ENCODE measurements around the gene SEMA3G. TPM values are rescaled to one million over a fixed set of nuclear protein-coding genes. Genes with fewer than 3 reads are reported as not detected.

The SEMA3G gene
- polyA plus RNA-seq, 2 of the 4 experiments (the other 2 are of a cell fraction), result 0.08 to 0.13 TPM

DNA sequence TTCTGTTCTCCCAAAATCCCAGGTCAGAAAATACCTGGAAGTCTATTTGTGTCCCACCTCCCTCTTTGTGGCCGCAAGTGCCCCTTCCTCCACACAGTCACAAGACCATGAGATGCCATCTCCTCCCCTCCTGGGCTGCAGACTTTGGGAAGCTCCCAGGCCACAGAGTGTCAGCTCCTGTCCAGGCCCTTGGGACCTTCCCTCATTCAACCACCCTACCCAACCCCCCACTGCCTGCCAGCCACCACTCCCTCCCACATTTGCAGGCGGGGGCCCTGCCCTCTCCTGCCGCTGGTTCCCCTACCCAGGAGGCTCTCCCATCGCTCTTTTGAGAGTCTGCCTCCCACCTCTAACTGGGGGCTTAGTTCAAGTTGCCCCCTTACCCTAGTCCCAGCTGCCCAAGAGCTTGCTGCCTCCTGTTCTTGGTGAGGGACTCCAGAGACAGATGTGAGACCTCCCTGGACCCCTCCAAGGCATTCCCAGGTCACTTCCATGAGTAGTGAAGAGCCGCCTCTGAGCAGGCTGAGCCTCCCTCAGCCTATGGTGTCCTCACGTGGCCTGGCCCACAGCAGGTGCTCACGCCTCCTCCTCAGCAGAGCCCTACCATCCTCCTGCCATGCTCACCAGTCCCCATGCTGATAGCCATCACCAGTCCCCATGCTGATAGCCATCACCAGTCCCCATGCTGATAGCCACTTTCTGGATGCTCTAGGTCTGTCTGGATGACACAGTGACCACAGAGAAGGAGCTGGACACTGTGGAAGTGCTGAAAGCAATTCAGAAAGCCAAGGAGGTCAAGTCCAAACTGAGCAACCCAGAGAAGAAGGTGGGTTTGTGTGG is 34.4 kb upstream of the SEMA3G start:
- DNase-seq (ENCODE audit: low read depth in 1 of 2, low spot score in 1 of 2) (no peak), ATAC-seq (no peak), FAIRE-seq (no peak)
- TF ChIP-seq, protein P1, sequence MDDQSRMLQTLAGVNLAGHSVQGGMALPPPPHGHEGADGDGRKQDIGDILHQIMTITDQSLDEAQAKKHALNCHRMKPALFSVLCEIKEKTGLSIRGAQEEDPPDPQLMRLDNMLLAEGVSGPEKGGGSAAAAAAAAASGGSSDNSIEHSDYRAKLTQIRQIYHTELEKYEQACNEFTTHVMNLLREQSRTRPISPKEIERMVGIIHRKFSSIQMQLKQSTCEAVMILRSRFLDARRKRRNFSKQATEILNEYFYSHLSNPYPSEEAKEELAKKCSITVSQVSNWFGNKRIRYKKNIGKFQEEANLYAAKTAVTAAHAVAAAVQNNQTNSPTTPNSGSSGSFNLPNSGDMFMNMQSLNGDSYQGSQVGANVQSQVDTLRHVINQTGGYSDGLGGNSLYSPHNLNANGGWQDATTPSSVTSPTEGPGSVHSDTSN (IDR thresholded peaks at IDR 0.05), result no peak
- TF ChIP-seq RFX5 (IDR thresholded peaks at IDR 0.05), result no peak
- TF ChIP-seq CBX8 (IDR thresholded peaks at IDR 0.05), result no peak
- TF ChIP-seq POLR2AphosphoS2 (conservative IDR thresholded peaks at IDR 0.05; ENCODE audit: low read length), result no peak
- no peak for TF ChIP-seq FOSB (CRISPR knock-in tag; IDR thresholded peaks at IDR 0.05)
- TF ChIP-seq TP53 (CRISPR knock-in tag; IDR thresholded peaks at IDR 0.05), result no peak
- no peak for TF ChIP-seq RCOR1 (IDR thresholded peaks at IDR 0.05; ENCODE audit: low read depth, low read length)
- TF ChIP-seq SMC3 (IDR thresholded peaks at IDR 0.05), result no peak
- TF ChIP-seq NPAS2 (CRISPR knock-in tag; IDR thresholded peaks at IDR 0.05; ENCODE audit: borderline replicate concordance), result no peak
- TF ChIP-seq MAFK (IDR thresholded peaks at IDR 0.05; ENCODE audit: partially characterized antibody), result no peak
- TF ChIP-seq ELK1 (IDR thresholded peaks at IDR 0.05; ENCODE audit: low read depth, low read length), result no peak
- no peak for TF ChIP-seq FOSL2 (IDR thresholded peaks at IDR 0.05)
- TF ChIP-seq FOSL2 (CRISPR knock-in tag; IDR thresholded peaks at IDR 0.05), result no peak
- TF ChIP-seq BHLHE40 (IDR thresholded peaks at IDR 0.05; ENCODE audit: low read depth, low read length), result no peak
- TF ChIP-seq, protein P2, sequence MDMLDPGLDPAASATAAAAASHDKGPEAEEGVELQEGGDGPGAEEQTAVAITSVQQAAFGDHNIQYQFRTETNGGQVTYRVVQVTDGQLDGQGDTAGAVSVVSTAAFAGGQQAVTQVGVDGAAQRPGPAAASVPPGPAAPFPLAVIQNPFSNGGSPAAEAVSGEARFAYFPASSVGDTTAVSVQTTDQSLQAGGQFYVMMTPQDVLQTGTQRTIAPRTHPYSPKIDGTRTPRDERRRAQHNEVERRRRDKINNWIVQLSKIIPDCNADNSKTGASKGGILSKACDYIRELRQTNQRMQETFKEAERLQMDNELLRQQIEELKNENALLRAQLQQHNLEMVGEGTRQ (IDR thresholded peaks at IDR 0.05), result no peak
- no peak overlapping the region for H3K27ac ChIP-seq
- H3K4me2 ChIP-seq, result no peak overlapping the region
- POLR2A ChIA-PET, result no interaction called here
- no peak overlapping the region for H3K4me3 ChIP-seq
- WGBS (ENCODE audit: missing lambda C conversion rate), result 93% methylated on average over 5 of the region's 7 CpGs
- CTCF ChIA-PET, result no interaction called here
- H3K4me1 ChIP-seq, result no peaks in the 10 kb centered on the region
- H3K9me3 ChIP-seq, result no peaks in the 10 kb centered on the region

DNA sequence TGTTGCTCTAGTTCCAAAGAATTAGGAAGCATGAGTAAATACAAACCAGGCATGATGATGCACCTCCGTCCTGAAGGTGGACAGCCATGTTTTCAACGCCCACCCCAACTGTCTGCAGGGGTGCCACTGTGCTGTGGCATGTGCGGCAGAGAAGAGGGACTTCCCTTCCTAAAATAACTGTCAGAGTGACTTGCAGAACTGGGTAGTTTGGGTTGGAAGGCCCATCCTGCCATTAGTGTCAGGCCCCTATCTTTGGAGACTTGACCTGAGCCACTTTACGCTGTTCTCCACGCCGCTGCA is 32.8 kb upstream of the SEMA3G start:
- FAIRE-seq (no peak), DNase-seq (ENCODE audit: low read depth in 1 of 2, low spot score in 1 of 2) (no peak), ATAC-seq (no peak)
- H3K27ac ChIP-seq, result no peak overlapping the region
- 92% methylated on average over 5 of the region's 6 CpGs for WGBS (ENCODE audit: missing lambda C conversion rate)
- H3K4me3 ChIP-seq, result no peak overlapping the region
- no peak overlapping the region for H3K4me2 ChIP-seq
- ChIA-PET POLR2A (no interaction called here), CTCF (no interaction called here)
- H3K9me3 ChIP-seq, result no peaks in the 10 kb centered on the region
- no peaks in the 10 kb centered on the region for H3K4me1 ChIP-seq
- TF ChIP-seq NR3C1 (IDR thresholded peaks at IDR 0.05) (no peak), ZNF302 (CRISPR knock-in tag; IDR thresholded peaks at IDR 0.05) (no peak), CHD4 (IDR thresholded peaks at IDR 0.05; ENCODE audit: borderline replicate concordance) (no peak), RAD21 (conservative IDR thresholded peaks at IDR 0.05 in 1 of 2, IDR thresholded peaks at IDR 0.05 in 1 of 2) (no peak), NPAS2 (CRISPR knock-in tag; IDR thresholded peaks at IDR 0.05; ENCODE audit: borderline replicate concordance) (no peak), SMC3 (IDR thresholded peaks at IDR 0.05) (no peak), RFX5 (IDR thresholded peaks at IDR 0.05) (no peak), ELK1 (IDR thresholded peaks at IDR 0.05; ENCODE audit: low read depth, low read length) (no peak), HEYL (CRISPR knock-in tag; IDR thresholded peaks at IDR 0.05) (no peak), ESRRA (IDR thresholded peaks at IDR 0.05; ENCODE audit: borderline replicate concordance, low read length) (no peak), ZC3H11A (IDR thresholded peaks at IDR 0.05) (no peak), TP53 (CRISPR knock-in tag; IDR thresholded peaks at IDR 0.05) (no peak), PHF8 (IDR thresholded peaks at IDR 0.05; ENCODE audit: borderline replicate concordance, low read depth) (no peak)
- TF ChIP-seq, protein P2 (IDR thresholded peaks at IDR 0.05), result no peak
- TF ChIP-seq, protein P1 (IDR thresholded peaks at IDR 0.05), result no peak
